ENCODE measurements around the gene ACSL6. TPM values are rescaled to one million over a fixed set of nuclear protein-coding genes. Genes with fewer than 3 reads are reported as not detected.

ACSL6 gene
- total and polyA plus RNA-seq, 10 of the 15 experiments (the other 5 are each of a cell fraction or from before 2014, with no cell fraction given), result 0.06 to 0.53 TPM; not detected in 8

DNA sequence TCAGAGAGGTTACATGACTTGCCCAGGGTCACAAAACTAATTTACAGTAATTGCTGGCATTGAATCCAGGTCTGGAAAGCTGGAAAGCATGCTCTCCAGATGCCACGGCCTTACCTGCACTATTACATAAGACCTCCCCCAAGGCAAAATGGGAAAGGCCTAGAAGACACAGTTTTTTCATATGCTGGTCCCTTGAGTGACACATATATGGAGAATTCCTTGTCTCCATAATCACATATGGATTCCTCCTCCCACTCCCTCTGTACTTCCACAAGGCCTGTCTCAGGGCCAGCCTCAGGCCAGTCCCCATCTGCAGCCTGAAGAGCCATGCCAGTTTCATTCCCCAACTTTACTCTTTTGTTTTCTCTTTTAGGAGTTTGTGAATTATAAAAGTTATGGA, 37.4 kb downstream of the ACSL6 start:
- Histone ChIP-seq H3K27me3 (replicated peaks in 1 of 2; ENCODE audit: control insufficient read depth in 2 of 2, insufficient read depth in 2 of 2, low read length in 1 of 2) (no peaks in the 10 kb centered on the region; a peak in 1 of 4 replicates), H3K36me3 (ENCODE audit: control insufficient read depth in 2 of 2, insufficient read depth in 2 of 2, low read length in 1 of 2) (no peaks in the 10 kb centered on the region), H3K4me1 (ENCODE audit: control insufficient read depth, insufficient read depth, low read length) (peaks cover 6% of the 10 kb centered on the region), H3K4me3 (no peak overlapping the region), H3K27ac (ENCODE audit: control insufficient read depth, insufficient read depth) (no peak overlapping the region), H3K79me2 (ENCODE audit: control insufficient read depth, insufficient read depth, low read length) (no peaks in the 10 kb centered on the region), H3K9me3 (replicated peaks; ENCODE audit: control insufficient read depth, insufficient read depth, low read length) (no peaks in the 10 kb centered on the region), H3K4me2 (ENCODE audit: control insufficient read depth, insufficient read depth) (no peak overlapping the region), H4K20me1 (ENCODE audit: control insufficient read depth, insufficient read depth) (no peaks in the 10 kb centered on the region), H3K9ac (ENCODE audit: control insufficient read depth, insufficient read depth, low read length) (no peak overlapping the region), H2AFZ (ENCODE audit: control insufficient read depth, low read depth, low read length) (no peak overlapping the region)
- intact Hi-C loops (cut with micrococcal nuclease; ENCODE audit: unreplicated experiment) (no loop called here), in situ Hi-C loops (cut with MboI) (no loop called here)
- no peak for FAIRE-seq
- SMC1A ChIA-PET (ENCODE audit: uncharacterized antibody, unreplicated experiment), result no interaction called here
- WGBS (ENCODE audit: insufficient coverage, insufficient replicate concordance, low lambda C conversion rate, missing lambda C conversion rate), result 5% methylated on average over 1 of the region's 1 CpG
- TF ChIP-seq CHD1 (IDR thresholded peaks at IDR 0.05; ENCODE audit: low read depth, low read length), result no peak
- no peak for TF ChIP-seq JUNB (IDR thresholded peaks at IDR 0.05)
- TF ChIP-seq CHD4 (IDR thresholded peaks at IDR 0.05), result no peak
- no peak for TF ChIP-seq SMC3 (IDR thresholded peaks at IDR 0.05; ENCODE audit: borderline replicate concordance, low read length)
- TF ChIP-seq IRF4 (IDR thresholded peaks at IDR 0.05; ENCODE audit: low read depth, low read length), result no peak
- no peak for TF ChIP-seq EGR1 (IDR thresholded peaks at IDR 0.05; ENCODE audit: borderline replicate concordance in 1 of 2, low read depth in 2 of 2, low read length in 2 of 2)
- no peak for TF ChIP-seq TARDBP (IDR thresholded peaks at IDR 0.05; ENCODE audit: borderline replicate concordance)
- TF ChIP-seq, protein P1, sequence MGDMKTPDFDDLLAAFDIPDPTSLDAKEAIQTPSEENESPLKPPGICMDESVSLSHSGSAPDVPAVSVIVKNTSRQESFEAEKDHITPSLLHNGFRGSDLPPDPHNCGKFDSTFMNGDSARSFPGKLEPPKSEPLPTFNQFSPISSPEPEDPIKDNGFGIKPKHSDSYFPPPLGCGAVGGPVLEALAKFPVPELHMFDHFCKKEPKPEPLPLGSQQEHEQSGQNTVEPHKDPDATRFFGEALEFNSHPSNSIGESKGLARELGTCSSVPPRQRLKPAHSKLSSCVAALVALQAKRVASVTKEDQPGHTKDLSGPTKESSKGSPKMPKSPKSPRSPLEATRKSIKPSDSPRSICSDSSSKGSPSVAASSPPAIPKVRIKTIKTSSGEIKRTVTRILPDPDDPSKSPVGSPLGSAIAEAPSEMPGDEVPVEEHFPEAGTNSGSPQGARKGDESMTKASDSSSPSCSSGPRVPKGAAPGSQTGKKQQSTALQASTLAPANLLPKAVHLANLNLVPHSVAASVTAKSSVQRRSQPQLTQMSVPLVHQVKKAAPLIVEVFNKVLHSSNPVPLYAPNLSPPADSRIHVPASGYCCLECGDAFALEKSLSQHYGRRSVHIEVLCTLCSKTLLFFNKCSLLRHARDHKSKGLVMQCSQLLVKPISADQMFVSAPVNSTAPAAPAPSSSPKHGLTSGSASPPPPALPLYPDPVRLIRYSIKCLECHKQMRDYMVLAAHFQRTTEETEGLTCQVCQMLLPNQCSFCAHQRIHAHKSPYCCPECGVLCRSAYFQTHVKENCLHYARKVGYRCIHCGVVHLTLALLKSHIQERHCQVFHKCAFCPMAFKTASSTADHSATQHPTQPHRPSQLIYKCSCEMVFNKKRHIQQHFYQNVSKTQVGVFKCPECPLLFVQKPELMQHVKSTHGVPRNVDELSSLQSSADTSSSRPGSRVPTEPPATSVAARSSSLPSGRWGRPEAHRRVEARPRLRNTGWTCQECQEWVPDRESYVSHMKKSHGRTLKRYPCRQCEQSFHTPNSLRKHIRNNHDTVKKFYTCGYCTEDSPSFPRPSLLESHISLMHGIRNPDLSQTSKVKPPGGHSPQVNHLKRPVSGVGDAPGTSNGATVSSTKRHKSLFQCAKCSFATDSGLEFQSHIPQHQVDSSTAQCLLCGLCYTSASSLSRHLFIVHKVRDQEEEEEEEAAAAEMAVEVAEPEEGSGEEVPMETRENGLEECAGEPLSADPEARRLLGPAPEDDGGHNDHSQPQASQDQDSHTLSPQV (IDR thresholded peaks at IDR 0.05), result no peak
- no peak for TF ChIP-seq STAT3 (IDR thresholded peaks at IDR 0.05; ENCODE audit: low read depth, low read length)
- TF ChIP-seq TAF1 (IDR thresholded peaks at IDR 0.05; ENCODE audit: borderline replicate concordance, low read depth, low read length), result no peak
- TF ChIP-seq YBX1 (IDR thresholded peaks at IDR 0.05), result no peak
- TF ChIP-seq RAD21 (IDR thresholded peaks at IDR 0.05; ENCODE audit: insufficient read depth, low read depth, low read length), result no peak
- CTCF ChIA-PET, result interaction anchor here (0.6 kb wide), 1 partner anchor 301 kb away, joined by 3 read pairs; no protein-coding TSS in a partner anchor
- BruUV-seq (replicated peaks), result no TSS peak
- RAD21 ChIA-PET (ENCODE audit: unreplicated experiment), result no interaction called here
- DNase-seq (ENCODE audit: low read depth, low spot score), result no peak
- ATAC-seq, result no peak
- POLR2A ChIA-PET, result no interaction called here
